DMS114 treated with DMSO at 0.1 percent for 48 hours (cell line): Measurements from ENCODE around the gene BRIP1.
"Not testable (repeated sequence)": the region's sequence is repeated elsewhere in the genome, so short reads cannot be mapped to it uniquely, and the experiment has no call there.

ENCODE experiments used
- DNase-seq: peaks from one replicate; lab custom pipeline; 2025; ENCODE audit not compliant: unreplicated experiment; lab: John Stamatoyannopoulos, UW

The BRIP1 gene

GRCh38 chr17:61805399-61805798 is 57.9 kb downstream of the BRIP1 start:
- no peak for DNase-seq

DNA sequence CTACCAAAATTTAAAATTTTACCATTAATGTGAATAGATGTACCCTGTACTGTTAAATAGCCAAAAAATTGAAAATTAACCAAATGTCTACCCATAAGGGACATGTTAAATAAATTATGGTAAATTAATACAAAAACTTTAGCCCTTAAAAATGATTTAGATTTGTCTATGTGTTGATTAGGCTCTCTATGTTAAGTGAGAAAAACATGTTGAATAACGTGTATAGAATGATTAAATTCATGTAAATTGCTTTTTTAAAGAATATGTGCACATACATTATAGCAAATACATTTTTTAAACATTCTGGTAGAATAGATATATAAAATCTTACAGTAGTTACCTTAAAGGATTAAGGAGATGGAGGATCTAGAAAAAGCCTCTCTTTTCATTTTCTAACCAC is 59.5 kb downstream of the BRIP1 start:
- DNase-seq: no peak

GRCh38 chr17:61803216-61803615 is 60.1 kb downstream of the BRIP1 start:
- no peak for DNase-seq

GRCh38 chr17:61799812-61800484 is 63.4 kb downstream of the BRIP1 start:
- DNase-seq: no peak

DNA sequence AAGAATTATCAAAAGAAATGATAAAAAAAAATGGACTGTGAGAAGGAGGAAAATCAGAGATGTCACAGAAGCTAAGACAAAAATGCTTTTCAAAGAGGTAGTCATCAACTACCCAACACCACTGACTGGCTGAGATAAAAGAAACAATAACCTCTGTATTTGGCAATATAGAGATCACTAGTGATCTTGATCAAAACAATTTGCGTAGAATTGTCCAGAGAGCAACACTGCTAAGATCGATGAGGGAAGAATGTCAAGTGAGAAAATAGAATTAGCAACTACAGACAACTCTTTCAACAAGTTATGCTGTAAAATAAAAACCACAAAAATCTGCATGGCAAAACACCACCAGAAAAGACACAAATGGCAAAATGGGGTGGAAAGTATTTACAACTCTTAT is 66.0 kb downstream of the BRIP1 start:
- no peak for DNase-seq

DNA sequence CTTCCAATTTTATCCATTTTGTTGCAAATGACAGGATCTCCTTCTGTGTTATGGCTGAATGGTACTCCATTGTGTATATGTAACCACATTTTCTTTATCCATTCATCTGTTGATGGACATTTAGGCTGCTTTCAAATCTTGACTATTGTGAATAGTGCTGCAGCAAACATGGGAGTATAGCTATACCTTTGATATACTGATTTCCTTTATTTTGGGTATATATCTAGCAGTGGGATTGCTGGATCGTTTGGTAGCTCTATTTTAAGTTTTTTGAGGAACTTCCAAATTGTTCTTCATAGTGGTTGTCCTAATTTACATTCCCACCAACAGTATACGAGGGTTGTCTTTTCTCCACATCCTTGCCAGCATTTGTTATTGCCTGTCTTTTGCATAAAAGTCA is 67.8 kb downstream of the BRIP1 start:
- DNase-seq: no peak

DNA sequence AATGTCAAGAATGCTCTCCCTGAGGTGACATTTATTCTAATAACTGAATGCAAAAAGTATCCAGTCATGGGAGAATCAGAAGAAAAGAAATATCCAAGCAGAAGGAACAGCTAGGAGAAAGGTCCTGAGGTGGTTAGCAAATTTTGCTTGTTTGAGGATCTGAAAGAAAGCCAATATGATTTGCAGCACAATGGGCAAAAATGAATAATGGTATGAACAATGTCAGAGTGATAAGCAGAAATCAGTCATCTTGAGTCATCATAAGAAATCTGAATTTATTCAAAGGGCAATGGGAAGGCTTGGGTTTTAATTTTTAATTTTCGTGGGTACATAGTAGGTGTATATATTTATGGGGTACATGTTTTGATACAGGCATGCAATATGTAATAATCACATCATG is 68.5 kb downstream of the BRIP1 start:
- no peak for DNase-seq

GRCh38 chr17:61794242-61794641 is 69.1 kb downstream of the BRIP1 start:
- no peak for DNase-seq

- no peak for DNase-seq
These were observed 69.8 kb downstream of the BRIP1 start for GRCh38 chr17:61793565-61793964.

- DNase-seq: no peak
These were observed 73.5 kb downstream of the BRIP1 start for GRCh38 chr17:61789872-61790271.

DNA sequence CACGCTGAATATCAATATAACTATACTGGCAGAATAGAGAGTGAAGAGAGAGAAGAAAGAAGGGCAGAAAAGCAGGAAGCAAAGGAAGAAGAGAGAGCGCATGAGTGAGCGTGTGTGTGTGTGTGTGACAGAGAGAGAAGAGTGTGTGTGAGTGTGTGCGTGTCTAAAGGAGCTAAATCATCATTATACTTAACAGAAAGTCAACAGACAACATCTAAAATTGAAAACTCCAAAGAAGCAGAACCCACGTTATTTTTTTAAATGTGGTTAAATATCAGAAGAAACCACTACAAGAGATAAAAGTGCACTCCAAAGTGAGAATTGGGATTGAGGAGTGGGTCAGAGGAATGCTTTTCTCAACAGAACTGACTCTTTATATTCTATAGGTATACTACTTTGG is 77.2 kb downstream of the BRIP1 start:
- no peak for DNase-seq

GRCh38 chr17:61784510-61784909 is 78.8 kb downstream of the BRIP1 start:
- DNase-seq: no peak

- no peak for DNase-seq
These were observed 79.6 kb downstream of the BRIP1 start for GRCh38 chr17:61783556-61784304.

GRCh38 chr17:61783120-61783519 is 80.2 kb downstream of the BRIP1 start:
- DNase-seq: no peak

DNA sequence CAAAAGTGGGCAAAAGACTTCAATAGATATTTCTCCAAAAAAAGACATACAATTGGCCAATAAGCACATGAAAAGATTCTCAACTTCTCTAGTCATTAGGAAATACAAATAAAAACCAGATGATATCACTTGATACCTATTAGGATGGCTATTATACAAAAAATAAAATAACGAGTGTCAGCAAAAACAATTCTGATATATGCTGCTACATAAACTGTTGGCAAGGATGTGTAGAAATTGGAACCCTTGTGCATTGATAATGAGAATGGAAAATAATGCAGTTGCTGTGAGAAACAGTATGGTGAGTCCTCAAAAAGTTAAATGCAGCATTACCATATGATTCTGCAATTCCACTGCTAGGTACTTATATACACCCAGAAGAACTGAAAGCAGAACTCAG is 80.6 kb downstream of the BRIP1 start:
- no peak for DNase-seq

DNA sequence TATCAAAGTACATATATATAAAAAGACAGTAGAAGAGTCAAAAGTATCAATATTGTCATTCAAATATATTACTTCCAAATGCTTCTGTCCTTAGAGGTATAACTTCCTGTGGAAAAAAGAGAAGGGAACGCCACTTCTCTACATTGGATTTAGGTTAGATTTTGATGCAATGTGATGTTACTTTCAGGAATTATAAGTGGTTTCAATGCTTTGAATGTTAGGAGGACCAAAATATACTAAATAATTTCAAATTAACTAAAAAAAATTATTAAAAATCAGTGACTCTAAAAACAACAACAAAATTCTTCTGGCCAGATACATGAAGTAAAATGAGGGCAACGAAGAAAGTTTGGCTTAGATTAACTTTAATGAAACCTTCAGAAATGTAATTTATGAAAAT is 88.0 kb downstream of the BRIP1 start:
- no peak for DNase-seq

- no peak for DNase-seq
These were observed 88.6 kb downstream of the BRIP1 start for GRCh38 chr17:61774724-61775123.

GRCh38 chr17:61774087-61774486 is 89.2 kb downstream of the BRIP1 start:
- not testable (repeated sequence) for DNase-seq

DNA sequence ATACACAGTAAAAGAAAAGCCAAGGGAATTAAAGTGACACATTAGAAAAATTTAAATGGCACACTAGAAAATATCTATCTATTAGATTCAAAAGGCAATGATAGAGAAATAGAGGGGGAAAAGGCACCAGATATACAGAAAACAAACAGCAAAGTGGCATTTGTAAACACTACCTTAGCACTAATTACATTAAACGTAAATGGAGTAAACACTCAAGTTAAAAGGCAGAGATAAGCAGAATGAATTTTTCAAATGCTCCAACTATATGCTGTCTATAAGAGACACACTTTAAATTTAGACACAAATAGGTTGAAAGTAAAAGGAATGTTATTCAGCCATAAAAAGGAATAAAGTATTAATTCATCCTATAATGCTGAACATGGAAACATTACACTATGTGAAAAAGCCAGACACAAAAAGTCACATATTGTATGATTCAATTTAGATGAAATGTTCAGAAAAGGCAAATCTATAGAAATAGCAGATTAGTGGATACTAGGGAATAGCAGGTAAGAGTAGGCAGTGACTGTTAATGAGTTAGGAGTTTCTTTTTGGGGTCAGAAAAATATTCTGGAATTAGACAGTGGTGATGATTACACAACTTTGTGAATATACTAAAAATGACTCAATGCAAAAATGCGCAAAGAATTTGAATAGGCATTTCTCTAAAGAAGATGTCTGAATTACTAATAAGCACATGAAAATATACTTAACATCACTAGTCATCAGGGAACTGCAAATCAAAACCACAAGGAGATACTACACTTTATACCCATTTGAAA is 92.4 kb downstream of the BRIP1 start:
- DNase-seq: no peak

DNA sequence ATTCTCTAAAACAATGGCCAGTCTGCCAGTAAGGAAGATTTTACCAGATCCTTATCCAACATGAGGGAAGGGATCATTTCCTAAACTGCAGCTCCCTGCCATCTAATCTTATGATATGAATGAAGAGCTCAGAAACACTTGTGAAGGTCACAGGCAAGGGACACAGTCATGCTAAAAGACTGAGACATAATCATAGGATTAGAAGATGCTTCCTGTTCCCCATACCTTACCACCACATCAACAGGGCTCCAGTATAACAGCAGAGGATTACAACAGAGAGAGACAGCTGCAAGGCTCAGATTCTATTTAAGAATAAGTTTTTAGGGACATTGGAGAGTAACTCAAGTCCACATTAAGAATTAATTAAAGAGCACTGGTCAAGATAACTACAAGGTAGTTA is 93.3 kb downstream of the BRIP1 start:
- no peak for DNase-seq

- no peak for DNase-seq
These were observed 94.9 kb downstream of the BRIP1 start for GRCh38 chr17:61768405-61768804.

GRCh38 chr17:61766520-61766919 is 96.8 kb downstream of the BRIP1 start:
- no peak for DNase-seq
